Thyroid gland (tissue), 4 donors: ENCODE data around the gene DCDC1.

ENCODE experiments used
- POLR2A ChIP-seq, 2 donors: fragments of 450-650 bp; IDR thresholded peaks; one replicate each; pipeline ENCODE4 v1.6.1; 2017; ENCODE audit warnings: antibody characterized with exemption in 2 of 2, mild to moderate bottlenecking in 2 of 2, moderate library complexity in 1 of 2
- TF ChIP-seq, protein P1 (sequence below), 6 experiments: fragments of 200-600 bp in 3 of 6; fragments of 450-650 bp in 3 of 6; sonication (generic) in 3 of 6; IDR thresholded peaks; one replicate each; pipeline ENCODE4 v1.5.1; 2016 to 2019; ENCODE audit warnings: antibody characterized with exemption in 6 of 6, mild to moderate bottlenecking in 2 of 6, inconsistent platforms in 1 of 6, moderate library complexity in 1 of 6

DNA sequence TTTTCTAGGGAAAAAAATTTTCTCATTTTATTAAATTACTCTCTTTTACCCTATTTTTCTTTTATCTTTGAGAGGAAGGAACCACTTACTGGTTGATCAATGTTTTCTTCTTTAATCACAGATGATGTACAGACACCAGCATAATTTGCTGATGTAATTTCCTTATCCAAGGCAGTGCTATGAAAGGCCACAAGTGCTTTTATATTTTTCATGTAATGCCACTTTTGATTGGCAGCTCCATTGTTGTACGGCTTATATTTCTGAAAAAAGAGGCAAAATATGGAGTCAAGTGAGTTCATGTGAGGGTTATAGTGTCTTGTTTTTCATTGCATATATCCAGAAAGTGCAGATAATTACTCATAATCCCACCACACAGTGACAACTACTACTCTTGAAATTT, 460.7 kb downstream of the DCDC1 start:
- TF ChIP-seq, protein P1, sequence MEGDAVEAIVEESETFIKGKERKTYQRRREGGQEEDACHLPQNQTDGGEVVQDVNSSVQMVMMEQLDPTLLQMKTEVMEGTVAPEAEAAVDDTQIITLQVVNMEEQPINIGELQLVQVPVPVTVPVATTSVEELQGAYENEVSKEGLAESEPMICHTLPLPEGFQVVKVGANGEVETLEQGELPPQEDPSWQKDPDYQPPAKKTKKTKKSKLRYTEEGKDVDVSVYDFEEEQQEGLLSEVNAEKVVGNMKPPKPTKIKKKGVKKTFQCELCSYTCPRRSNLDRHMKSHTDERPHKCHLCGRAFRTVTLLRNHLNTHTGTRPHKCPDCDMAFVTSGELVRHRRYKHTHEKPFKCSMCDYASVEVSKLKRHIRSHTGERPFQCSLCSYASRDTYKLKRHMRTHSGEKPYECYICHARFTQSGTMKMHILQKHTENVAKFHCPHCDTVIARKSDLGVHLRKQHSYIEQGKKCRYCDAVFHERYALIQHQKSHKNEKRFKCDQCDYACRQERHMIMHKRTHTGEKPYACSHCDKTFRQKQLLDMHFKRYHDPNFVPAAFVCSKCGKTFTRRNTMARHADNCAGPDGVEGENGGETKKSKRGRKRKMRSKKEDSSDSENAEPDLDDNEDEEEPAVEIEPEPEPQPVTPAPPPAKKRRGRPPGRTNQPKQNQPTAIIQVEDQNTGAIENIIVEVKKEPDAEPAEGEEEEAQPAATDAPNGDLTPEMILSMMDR (IDR thresholded peaks at IDR 0.05) = no peak
- no peak for TF ChIP-seq POLR2A (IDR thresholded peaks at IDR 0.05)
